ENCODE data around the gene HDAC4.

GRCh38 chr2:239163688-239164334 lies 237.0 kb downstream of the HDAC4 start:
- TF ChIP-seq CTCF (IDR thresholded peaks at IDR 0.05; ENCODE audit: poor library complexity) (no peak), EZH2phosphoT487 (IDR thresholded peaks at IDR 0.05; ENCODE audit: low read depth, severe bottlenecking, unreplicated experiment) (no peak)
